OCI-LY3 (cell line): ENCODE results near the gene DGLUCY.

Experiments used
- H2AFZ ChIP-seq: fragments of 200-600, 300-600 bp; shearing (Covaris generic); 2 replicates; pipeline ENCODE4 v1.6.0; 2014; ENCODE audit warnings: antibody characterized with exemption, low read depth, low read length
- H3K27ac ChIP-seq: fragments of 200-600, 300-600 bp; sonication (generic); 2 replicates; pipeline ENCODE4 v1.5.1; 2014; ENCODE audit warnings: mild to moderate bottlenecking, low read length, moderate library complexity, mixed read lengths
- H3K27me3 ChIP-seq: fragments of 200-600, 300-600 bp; sonication (generic); 2 replicates; pipeline ENCODE4 v1.6.1; 2014; ENCODE audit warnings: low read depth, low read length, mixed read lengths
- H3K36me3 ChIP-seq: fragments of 200-600, 300-600 bp; sonication (generic); replicated peaks from 2 replicates; pipeline ENCODE3; 2014; ENCODE audit warnings: low read depth, low read length, mixed read lengths
- H3K4me1 ChIP-seq: fragments of 300-600, 200-600 bp; sonication (generic); 2 replicates; pipeline ENCODE4 v1.6.1; 2014; ENCODE audit warnings: low read length, mixed read lengths
- H3K4me2 ChIP-seq: fragments of 200-600, 300-600 bp; sonication (generic); 2 replicates; pipeline ENCODE4 v1.6.1; 2014; ENCODE audit warnings: low read length, mixed read lengths
- H3K4me3 ChIP-seq: fragments of 300-600, 200-600 bp; sonication (generic); 2 replicates; pipeline ENCODE4 v1.5.1; 2014; ENCODE audit warnings: antibody characterized with exemption, mild to moderate bottlenecking, low read length, moderate library complexity
- H3K79me2 ChIP-seq: fragments of 300-600, 200-600 bp; shearing (Covaris generic); 2 replicates; pipeline ENCODE4 v1.6.1; 2014; ENCODE audit warnings: mild to moderate bottlenecking, low read length, mixed read lengths
- H3K9ac ChIP-seq: fragments of 300-600, 200-600 bp; shearing (Covaris generic); 2 replicates; pipeline ENCODE4 v1.6.0; 2014; ENCODE audit warnings: mild to moderate bottlenecking, low read length, moderate library complexity
- H3K9me3 ChIP-seq: fragments of 200-600, 300-600 bp; shearing (Covaris generic); 2 replicates; pipeline ENCODE4 v1.6.1; 2014; ENCODE audit warnings: low read length, mixed read lengths; ENCODE audit not compliant: insufficient read depth
- H4K20me1 ChIP-seq: fragments of 200-600, 300-600 bp; sonication (generic); 2 replicates; pipeline ENCODE4 v1.6.1; 2016; ENCODE audit warnings: low read length, mixed read lengths; ENCODE audit not compliant: insufficient read depth
- CTCF ChIP-seq: fragments of 200-600, 300-600 bp; sonication (generic); IDR thresholded peaks from 2 replicates; pipeline ENCODE4 v1.5.1; 2014; ENCODE audit warnings: antibody characterized with exemption, low read length, low read depth
- EZH2phosphoT487 ChIP-seq: fragments of 200-600 bp; shearing (Covaris generic); IDR thresholded peaks from 2 replicates; pipeline ENCODE4 v1.6.1; 2018; ENCODE audit warnings: antibody characterized with exemption, mixed run types, low read depth

Gene DGLUCY

DNA sequence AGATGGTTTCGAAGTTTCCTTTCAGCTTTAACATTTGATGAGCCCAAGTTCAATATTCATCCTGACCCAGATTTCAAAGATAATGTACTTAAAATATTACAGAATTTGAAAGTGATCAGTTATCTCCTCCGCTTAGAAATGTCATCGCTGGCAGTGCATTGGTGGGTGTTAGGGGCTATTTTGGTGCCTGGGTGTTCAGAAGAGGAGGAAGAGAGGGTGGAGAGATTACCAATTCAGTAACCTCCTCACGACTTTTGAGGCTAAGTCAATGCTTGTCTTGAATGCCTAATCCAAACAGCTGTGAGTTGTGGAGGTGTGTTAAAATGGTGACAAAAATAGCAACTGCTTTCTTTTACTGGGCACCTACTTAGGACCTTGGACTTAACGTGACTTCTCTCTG is 13.8 kb upstream of the DGLUCY start:
- Histone ChIP-seq H3K4me3 (no peak overlapping the region), H3K4me1 (no peaks in the 10 kb centered on the region), H3K9ac (no peak overlapping the region), H3K9me3 (no peaks in the 10 kb centered on the region), H2AFZ (no peak overlapping the region), H3K36me3 (no peaks in the 10 kb centered on the region), H3K27me3 (no peaks in the 10 kb centered on the region), H4K20me1 (no peaks in the 10 kb centered on the region), H3K79me2 (no peaks in the 10 kb centered on the region), H3K4me2 (no peak overlapping the region), H3K27ac (no peak overlapping the region)
- TF ChIP-seq CTCF (no peak), EZH2phosphoT487 (no peak)

DNA sequence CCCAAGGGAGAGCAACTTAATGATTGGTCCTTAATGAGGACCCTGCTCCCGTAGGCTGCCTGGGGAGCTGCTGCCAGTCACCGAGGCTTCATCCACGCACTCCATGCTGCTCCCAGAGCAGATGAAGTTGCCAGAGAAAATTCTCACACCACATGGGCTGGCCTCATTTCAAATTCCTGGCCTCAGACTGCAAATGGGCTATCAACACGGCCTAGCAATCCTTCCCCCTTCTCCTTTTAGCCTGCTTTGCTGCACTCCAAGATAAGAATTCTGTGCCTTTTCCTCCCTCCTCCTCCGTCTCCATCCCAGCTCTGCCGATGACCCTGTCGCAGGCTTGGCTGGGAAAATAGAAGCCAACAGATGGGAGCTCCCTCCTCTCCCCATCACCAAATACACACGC is 10.8 kb upstream of the DGLUCY start:
- Histone ChIP-seq H3K9me3 (no peaks in the 10 kb centered on the region), H3K4me2 (no peak overlapping the region), H3K27me3 (no peaks in the 10 kb centered on the region), H3K9ac (no peak overlapping the region), H3K4me3 (no peak overlapping the region), H3K36me3 (no peaks in the 10 kb centered on the region), H2AFZ (no peak overlapping the region), H3K79me2 (no peaks in the 10 kb centered on the region), H4K20me1 (no peaks in the 10 kb centered on the region), H3K27ac (no peak overlapping the region), H3K4me1 (no peaks in the 10 kb centered on the region)
- TF ChIP-seq CTCF: no peak
- TF ChIP-seq EZH2phosphoT487: no peak

- H3K27ac ChIP-seq: no peak overlapping the region
Measured at GRCh38 chr14:91108941-91109611, 4.8 kb upstream of the DGLUCY start.

DNA sequence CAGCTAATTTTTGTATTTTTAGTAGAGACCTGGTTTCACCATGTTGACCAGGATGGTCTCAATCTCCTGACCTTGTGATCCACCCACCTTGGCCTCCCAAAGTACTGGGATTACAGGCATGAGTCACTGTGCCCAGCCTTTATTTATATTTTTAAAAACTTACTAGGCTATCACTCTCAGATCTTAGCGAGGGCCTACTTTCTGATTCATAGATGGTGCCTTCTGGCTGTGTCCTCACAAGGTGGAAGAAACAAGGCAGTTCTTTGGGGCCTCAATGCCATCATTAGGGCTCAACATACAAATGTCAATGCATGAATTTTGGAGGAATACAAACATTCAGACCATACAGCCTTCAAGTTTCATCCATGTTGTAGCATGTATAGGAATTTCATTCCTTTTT is 2.4 kb upstream of the DGLUCY start:
- H3K9ac ChIP-seq: no peak overlapping the region
- H3K9me3 ChIP-seq: no peaks in the 10 kb centered on the region
- peaks cover 19% of the 10 kb centered on the region for H3K4me1 ChIP-seq
- peaks cover 26% of the 10 kb centered on the region for H3K79me2 ChIP-seq
- TF ChIP-seq CTCF (no peak), EZH2phosphoT487 (no peak)
- H3K4me3 ChIP-seq: no peak overlapping the region
- no peaks in the 10 kb centered on the region for H3K27me3 ChIP-seq
- H3K36me3 ChIP-seq: peaks cover 10% of the 10 kb centered on the region
- H2AFZ ChIP-seq: no peak overlapping the region
- H4K20me1 ChIP-seq: no peaks in the 10 kb centered on the region
- no peak overlapping the region for H3K4me2 ChIP-seq
- H3K27ac ChIP-seq: no peak overlapping the region

More at GRCh38 chr14:91108941-91109611, 4.8 kb upstream of the DGLUCY start:
- Histone ChIP-seq H2AFZ (no peak overlapping the region), H3K9ac (no peak overlapping the region), H3K4me3 (no peak overlapping the region), H3K36me3 (no peaks in the 10 kb centered on the region), H3K27me3 (no peaks in the 10 kb centered on the region), H3K9me3 (no peaks in the 10 kb centered on the region), H3K4me1 (peaks cover 7% of the 10 kb centered on the region), H3K79me2 (peaks cover 3% of the 10 kb centered on the region), H4K20me1 (no peaks in the 10 kb centered on the region), H3K4me2 (no peak overlapping the region)
- TF ChIP-seq CTCF (no peak), EZH2phosphoT487 (no peak)
